ENCODE data around the gene ATP11B. TPM values are rescaled to one million over a fixed set of nuclear protein-coding genes. Genes with fewer than 3 reads are reported as not detected.

Gene ATP11B
- polyA plus RNA-seq, 3 donors from 2014 or later, result 21.8 to 85.1 (median 39.5) TPM

- no peaks in the 10 kb centered on the region for H3K9me3 Mint-ChIP-seq
- peaks cover 27 to 61% (median 28%) of the 10 kb centered on the region in 3 donors for H3K36me3 Mint-ChIP-seq
- H3K27me3 Mint-ChIP-seq (ENCODE audit: low read depth in 3 of 3), result peaks cover 0 to 2% (median 0%) of the 10 kb centered on the region in 3 donors
- H3K4me1 Mint-ChIP-seq, result peaks cover 2 to 16% of the 10 kb centered on the region in 2 donors
- no peak for DNase-seq
- no peak overlapping the region for H3K4me3 Mint-ChIP-seq
- H3K27ac Mint-ChIP-seq, result no peak overlapping the region
Observed at GRCh38 chr3:182889948-182890629, 96.8 kb downstream of the ATP11B start.

GRCh38 chr3:182891364-182891763, 98.1 kb downstream of the ATP11B start:
- DNase-seq, result no peak
- Mint-ChIP-seq H3K27me3 (ENCODE audit: low read depth in 3 of 3) (peaks cover 0 to 2% (median 0%) of the 10 kb centered on the region in 3 donors), H3K9me3 (no peaks in the 10 kb centered on the region), H3K27ac (no peak overlapping the region), H3K4me1 (peaks cover 5 to 29% of the 10 kb centered on the region in 2 donors), H3K4me3 (no peak overlapping the region), H3K36me3 (peaks cover 24 to 58% (median 31%) of the 10 kb centered on the region in 3 donors)

- Mint-ChIP-seq H3K36me3 (peaks cover 24 to 50% (median 31%) of the 10 kb centered on the region in 3 donors), H3K9me3 (no peaks in the 10 kb centered on the region)
Observed at GRCh38 chr3:182892226-182892625, 98.9 kb downstream of the ATP11B start.

GRCh38 chr3:182895513-182896112, 102.3 kb downstream of the ATP11B start:
- peaks cover 7 to 31% of the 10 kb centered on the region in 2 donors for H3K4me1 Mint-ChIP-seq
- H3K36me3 Mint-ChIP-seq, result peaks cover 18 to 46% (median 27%) of the 10 kb centered on the region in 3 donors
- no peak for DNase-seq
- H3K9me3 Mint-ChIP-seq, result no peaks in the 10 kb centered on the region
- H3K27ac Mint-ChIP-seq, result peak overlapping the region in 5 of 6 donors; percentile 34 to 84 (median 60)
- H3K4me3 Mint-ChIP-seq, result no peak overlapping the region
- H3K27me3 Mint-ChIP-seq (ENCODE audit: low read depth in 3 of 3), result peaks cover 0 to 2% (median 0%) of the 10 kb centered on the region in 3 donors

More at GRCh38 chr3:182892226-182892625, 98.9 kb downstream of the ATP11B start:
- Mint-ChIP-seq H3K27ac (peak overlapping the region in 4 of 6 donors; percentile 9 to 61 (median 38)), H3K4me1 (peaks cover 5 to 31% of the 10 kb centered on the region in 2 donors), H3K4me3 (no peak overlapping the region), H3K27me3 (ENCODE audit: low read depth in 3 of 3) (peaks cover 0 to 2% (median 0%) of the 10 kb centered on the region in 3 donors)
- no peak for DNase-seq

- Mint-ChIP-seq H3K4me3 (no peak overlapping the region), H3K4me1 (peaks cover 7 to 31% of the 10 kb centered on the region in 2 donors), H3K27me3 (ENCODE audit: low read depth in 3 of 3) (peaks cover 0 to 2% (median 0%) of the 10 kb centered on the region in 3 donors), H3K9me3 (no peaks in the 10 kb centered on the region), H3K27ac (peak overlapping the region in 3 of 6 donors; percentile 25 to 84 (median 44)), H3K36me3 (peaks cover 13 to 37% (median 17%) of the 10 kb centered on the region in 3 donors)
- no peak for DNase-seq
Observed at GRCh38 chr3:182896553-182896952, 103.2 kb downstream of the ATP11B start.

- DNase-seq, result no peak
- peak overlapping the region in 1 of 6 donors; percentile 1 for H3K27ac Mint-ChIP-seq
- H3K4me1 Mint-ChIP-seq, result peaks cover 0 to 4% of the 10 kb centered on the region in 2 donors
- no peaks in the 10 kb centered on the region for H3K27me3 Mint-ChIP-seq (ENCODE audit: low read depth in 3 of 3)
- no peak overlapping the region for H3K4me3 Mint-ChIP-seq
- H3K36me3 Mint-ChIP-seq, result peaks cover 9 to 26% (median 11%) of the 10 kb centered on the region in 3 donors
- H3K9me3 Mint-ChIP-seq, result no peaks in the 10 kb centered on the region
Observed at GRCh38 chr3:182902236-182902635, 108.9 kb downstream of the ATP11B start.

GRCh38 chr3:182904164-182904563, 110.9 kb downstream of the ATP11B start:
- peaks cover 4 to 9% of the 10 kb centered on the region in 2 donors for H3K4me1 Mint-ChIP-seq
- peak overlapping the region in 2 of 6 donors; percentile 10 to 43 for H3K27ac Mint-ChIP-seq
- H3K9me3 Mint-ChIP-seq, result no peaks in the 10 kb centered on the region
- no peak for DNase-seq
- peaks cover 9 to 26% (median 11%) of the 10 kb centered on the region in 3 donors for H3K36me3 Mint-ChIP-seq
- H3K4me3 Mint-ChIP-seq, result no peak overlapping the region
- H3K27me3 Mint-ChIP-seq (ENCODE audit: low read depth in 3 of 3), result no peaks in the 10 kb centered on the region

GRCh38 chr3:182905623-182906022, 112.3 kb downstream of the ATP11B start:
- H3K9me3 Mint-ChIP-seq, result no peaks in the 10 kb centered on the region
- peak overlapping the region in 3 of 6 donors; percentile 10 to 17 (median 12) for H3K27ac Mint-ChIP-seq
- H3K36me3 Mint-ChIP-seq, result peaks cover 4 to 18% (median 8%) of the 10 kb centered on the region in 3 donors
- no peaks in the 10 kb centered on the region for H3K27me3 Mint-ChIP-seq (ENCODE audit: low read depth in 3 of 3)
- H3K4me3 Mint-ChIP-seq, result no peak overlapping the region
- DNase-seq, result no peak
- peaks cover 8 to 20% of the 10 kb centered on the region in 2 donors for H3K4me1 Mint-ChIP-seq

GRCh38 chr3:182906036-182906435, 112.7 kb downstream of the ATP11B start:
- Mint-ChIP-seq H3K36me3 (peaks cover 4 to 18% (median 8%) of the 10 kb centered on the region in 3 donors), H3K27me3 (ENCODE audit: low read depth in 3 of 3) (no peaks in the 10 kb centered on the region), H3K4me3 (no peak overlapping the region), H3K27ac (peak overlapping the region in 1 of 6 donors; percentile 6), H3K9me3 (no peaks in the 10 kb centered on the region), H3K4me1 (peaks cover 11 to 24% of the 10 kb centered on the region in 2 donors)
- no peak for DNase-seq

GRCh38 chr3:182908471-182908870, 115.2 kb downstream of the ATP11B start:
- H3K4me1 Mint-ChIP-seq, result peaks cover 30 to 49% of the 10 kb centered on the region in 2 donors
- H3K36me3 Mint-ChIP-seq, result peaks cover 4 to 11% (median 8%) of the 10 kb centered on the region in 3 donors
- H3K4me3 Mint-ChIP-seq, result no peak overlapping the region
- no peak for DNase-seq
- H3K27ac Mint-ChIP-seq, result peak overlapping the region in 2 of 6 donors; percentile 7 to 55
- peaks cover 0 to 3% (median 0%) of the 10 kb centered on the region in 3 donors for H3K27me3 Mint-ChIP-seq (ENCODE audit: low read depth in 3 of 3)
- no peaks in the 10 kb centered on the region for H3K9me3 Mint-ChIP-seq

GRCh38 chr3:182909318-182910040, 116.2 kb downstream of the ATP11B start:
- Mint-ChIP-seq H3K27ac (no peak overlapping the region), H3K4me3 (no peak overlapping the region), H3K9me3 (no peaks in the 10 kb centered on the region), H3K4me1 (peaks cover 36 to 59% of the 10 kb centered on the region in 2 donors), H3K27me3 (ENCODE audit: low read depth in 3 of 3) (peaks cover 0 to 3% (median 0%) of the 10 kb centered on the region in 3 donors), H3K36me3 (peaks cover 4 to 11% (median 5%) of the 10 kb centered on the region in 3 donors)
- peak in 2 of 3 donors; percentile 7 to 30 for DNase-seq

GRCh38 chr3:182910936-182911781, 117.9 kb downstream of the ATP11B start:
- no peak for DNase-seq
- Mint-ChIP-seq H3K4me1 (peaks cover 47 to 76% of the 10 kb centered on the region in 2 donors), H3K36me3 (peaks cover 1 to 10% (median 5%) of the 10 kb centered on the region in 3 donors), H3K27ac (peak overlapping the region; percentile 20 to 88 (median 73)), H3K4me3 (peak overlapping the region in 1 of 5 donors; percentile 2), H3K9me3 (no peaks in the 10 kb centered on the region), H3K27me3 (ENCODE audit: low read depth in 3 of 3) (peaks cover 0 to 3% (median 0%) of the 10 kb centered on the region in 3 donors)

GRCh38 chr3:182911782-182912111, 118.4 kb downstream of the ATP11B start:
- Mint-ChIP-seq H3K27me3 (ENCODE audit: low read depth in 3 of 3) (peaks cover 0 to 3% (median 0%) of the 10 kb centered on the region in 3 donors), H3K4me1 (peaks cover 47 to 79% of the 10 kb centered on the region in 2 donors), H3K36me3 (peaks cover 0 to 8% (median 5%) of the 10 kb centered on the region in 3 donors), H3K27ac (peak overlapping the region; percentile 20 to 88 (median 73)), H3K4me3 (no peak overlapping the region), H3K9me3 (no peaks in the 10 kb centered on the region)
- no peak for DNase-seq
